GM23338 (cell line): Measurements from ENCODE around the gene CADPS2.

Source experiments
- EZH2phosphoT487 ChIP-seq: fragments of 200-600 bp; sonication (generic); IDR thresholded peaks from one replicate; pipeline ENCODE4 v1.8.1; 2018; ENCODE audit warnings: antibody characterized with exemption; ENCODE audit not compliant: unreplicated experiment
- POLR2AphosphoS5 ChIP-seq: IDR thresholded peaks from 2 replicates; pipeline ENCODE4 v1.6.1; 2016; ENCODE audit warnings: antibody characterized with exemption, low read depth
- REST ChIP-seq: IDR thresholded peaks from one replicate; pipeline ENCODE4 v1.6.1; 2018; ENCODE audit warnings: antibody characterized with exemption; ENCODE audit not compliant: unreplicated experiment

GRCh38 chr7:122429926-122430325 lies 456.3 kb downstream of the CADPS2 start:
- TF ChIP-seq EZH2phosphoT487: no peak
- TF ChIP-seq POLR2AphosphoS5: no peak
- no peak for TF ChIP-seq REST
